HG02623 (cell line): ENCODE measurements around the gene TOMM20.
"Not testable (repeated sequence)": the region's sequence is repeated elsewhere in the genome, so short reads cannot be mapped to it uniquely, and the experiment has no call there.

ENCODE experiments used
- ATAC-seq: cut with Tn5 transposase; IDR thresholded peaks from one replicate; pipeline ENCODE4 v1.9.1; 2021; ENCODE audit warnings: moderate library complexity; ENCODE audit not compliant: unreplicated experiment

The TOMM20 gene

DNA sequence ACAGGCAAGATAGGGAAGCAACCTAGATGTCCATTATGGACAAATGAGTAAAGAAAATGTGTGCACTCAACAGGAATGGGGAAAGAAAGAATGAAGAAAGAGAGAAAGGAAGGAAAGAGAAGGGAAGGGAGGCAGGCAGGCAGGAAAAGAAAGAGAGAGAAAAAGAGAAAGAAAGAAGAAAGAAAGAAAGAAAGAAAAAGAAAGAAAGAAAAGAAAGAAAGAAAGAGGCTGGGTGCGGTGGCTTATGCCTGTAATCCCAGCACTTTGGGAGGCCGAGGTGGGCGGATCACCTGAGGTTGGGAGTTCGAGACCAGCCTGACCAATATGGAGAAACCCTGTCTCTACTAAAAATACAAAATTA lies 48.4 kb downstream of the TOMM20 start:
- ATAC-seq, result not testable (repeated sequence)

DNA sequence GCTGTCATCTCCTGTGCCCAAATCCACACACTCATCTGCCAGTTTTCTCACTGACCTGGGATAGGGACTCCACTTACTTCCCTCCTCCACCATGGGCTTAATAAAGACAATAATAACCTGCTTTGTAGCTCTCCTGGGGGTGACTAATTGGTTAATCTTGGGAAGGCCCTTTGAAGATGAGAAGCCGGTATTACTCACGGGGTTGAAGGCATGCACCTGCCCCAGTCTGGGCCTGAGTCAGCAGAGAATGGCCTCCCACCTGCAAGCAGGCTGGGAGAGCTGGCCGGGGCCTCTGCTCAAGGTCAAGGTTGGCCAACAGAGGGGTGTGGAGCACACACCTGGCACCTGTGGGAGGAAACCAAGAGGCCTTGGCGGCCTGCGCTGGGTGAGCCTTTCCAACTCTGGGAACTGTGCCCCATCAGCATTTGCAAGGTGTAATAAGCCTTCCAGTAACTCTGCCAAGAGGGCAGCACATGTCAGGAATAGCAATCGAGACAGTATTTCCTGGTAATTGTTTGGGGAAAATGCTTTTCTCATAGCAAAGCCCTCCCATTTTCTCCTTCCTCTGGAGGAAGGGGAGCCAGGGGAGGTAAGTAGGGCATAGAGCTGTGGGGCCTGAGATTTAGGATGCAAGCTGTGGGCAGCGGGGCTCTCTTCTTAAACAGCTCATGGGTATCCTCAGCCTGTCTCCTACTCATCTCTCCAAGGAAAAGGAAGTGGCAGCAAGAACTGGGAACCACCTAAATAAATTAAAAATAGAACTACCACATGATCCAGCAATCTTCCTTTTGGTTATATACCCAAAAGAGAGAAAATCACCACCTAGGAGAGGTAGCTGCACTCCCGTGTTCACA lies 49.0 kb downstream of the TOMM20 start:
- ATAC-seq, result no peak

GRCh38 chr1:235078480-235079381 lies 49.9 kb downstream of the TOMM20 start:
- ATAC-seq, result no peak

DNA sequence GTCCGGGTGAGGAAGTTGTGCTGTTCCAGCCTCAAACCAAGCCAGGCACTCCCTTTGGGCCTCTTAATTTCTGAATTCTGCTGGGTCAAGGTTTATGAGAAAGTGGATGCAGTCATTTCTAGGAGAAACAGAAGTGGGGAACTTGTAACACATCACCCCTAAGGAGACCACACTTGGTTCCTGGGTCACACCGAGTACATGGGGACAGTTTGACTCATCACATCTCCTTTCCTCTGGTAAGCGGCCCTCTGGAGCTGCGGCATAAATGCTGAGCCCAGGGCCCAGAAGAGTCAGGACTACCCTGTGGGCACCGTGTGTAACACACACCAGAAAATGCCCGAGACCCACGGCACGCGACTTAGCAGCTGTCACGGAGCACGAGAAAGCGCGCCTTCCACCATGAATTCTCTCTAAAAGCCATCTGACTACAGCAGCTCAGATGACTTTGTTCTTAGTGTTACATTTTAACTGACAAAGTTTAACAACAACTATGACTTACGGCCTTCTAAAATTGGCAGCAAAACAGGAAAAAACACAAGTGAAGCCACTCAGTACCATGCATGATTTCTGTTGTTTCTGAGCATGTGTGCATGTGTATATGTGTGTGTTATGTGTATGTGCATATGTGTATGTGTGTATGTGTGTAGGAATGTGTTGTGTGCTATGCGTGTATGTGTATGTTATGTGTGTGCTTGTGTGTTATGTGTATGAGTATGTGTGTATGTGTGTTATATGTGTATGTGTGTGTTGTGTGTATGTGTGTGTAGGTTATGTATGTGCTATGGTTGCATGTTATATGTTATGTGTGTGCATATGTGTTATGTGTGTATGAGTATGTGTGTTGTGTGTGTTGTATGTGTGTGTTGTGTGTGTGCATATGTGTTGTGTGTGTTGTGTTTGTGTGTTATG lies 50.8 kb downstream of the TOMM20 start:
- ATAC-seq, result no peak

GRCh38 chr1:235077163-235077540 lies 51.5 kb downstream of the TOMM20 start:
- ATAC-seq, result no peak

DNA sequence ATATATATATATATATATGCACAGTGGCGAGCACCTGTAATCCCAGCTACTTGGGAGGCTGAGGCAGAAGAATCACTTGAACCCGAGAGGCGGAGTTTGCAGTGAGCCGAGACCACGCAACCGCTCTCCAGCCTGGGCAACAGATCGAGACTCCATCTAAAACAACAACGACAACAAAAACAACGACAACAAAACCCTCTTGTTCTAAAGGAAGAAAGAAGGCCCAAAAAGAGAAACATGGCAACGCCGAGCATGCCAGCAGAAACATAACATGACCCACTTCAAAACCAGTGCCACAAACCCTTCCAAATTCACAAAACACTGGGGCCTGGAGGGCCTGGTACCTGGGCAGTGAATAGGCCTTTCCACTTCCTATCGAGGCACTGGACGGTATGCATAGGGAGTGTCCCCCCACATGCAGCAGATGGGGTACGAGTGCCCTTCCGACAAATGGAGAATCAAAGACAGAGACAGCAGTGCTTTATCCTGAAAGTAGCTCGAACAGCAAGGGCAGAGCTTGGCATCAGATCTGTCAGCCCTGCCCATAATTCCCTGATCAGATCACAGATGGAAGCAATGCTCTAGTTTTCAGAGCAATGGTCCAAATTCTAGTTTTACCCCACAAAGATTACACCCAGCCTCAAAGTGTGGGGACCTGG lies 52.0 kb downstream of the TOMM20 start:
- ATAC-seq, result no peak

DNA sequence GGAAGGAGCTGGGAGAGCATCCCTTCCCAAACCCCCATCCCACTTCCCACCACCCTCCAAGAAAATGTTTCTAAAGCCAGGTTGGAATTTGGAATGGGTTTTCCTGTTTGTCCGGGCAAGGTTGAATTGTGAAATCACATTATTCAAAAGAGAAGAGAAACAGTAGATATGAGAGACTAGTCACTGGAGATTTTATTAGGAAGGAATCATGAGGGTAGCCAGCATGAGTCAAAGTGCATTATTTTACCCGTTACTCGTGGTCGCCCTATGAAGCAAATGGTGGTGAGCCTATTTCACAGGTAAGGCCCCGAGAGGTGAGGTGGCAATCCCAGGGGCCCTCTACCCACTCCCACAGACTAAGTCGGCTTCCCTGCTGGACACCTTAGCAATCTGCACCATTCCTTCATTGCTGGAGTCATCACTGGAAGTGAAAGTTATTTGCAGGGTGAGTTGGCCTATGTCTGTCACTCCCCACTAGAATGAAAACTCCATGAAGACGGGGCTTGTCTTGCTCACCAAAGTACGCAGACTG lies 52.8 kb downstream of the TOMM20 start:
- no peak for ATAC-seq

- peak; percentile 56 for ATAC-seq
Observed at GRCh38 chr1:235075048-235075776, 53.4 kb downstream of the TOMM20 start.

- ATAC-seq, result peak; percentile 35
Observed at GRCh38 chr1:235074523-235075047, 54.1 kb downstream of the TOMM20 start.

- ATAC-seq, result no peak
Observed at GRCh38 chr1:235073968-235074522, 54.6 kb downstream of the TOMM20 start.

GRCh38 chr1:235073331-235073967 lies 55.2 kb downstream of the TOMM20 start:
- no peak for ATAC-seq

DNA sequence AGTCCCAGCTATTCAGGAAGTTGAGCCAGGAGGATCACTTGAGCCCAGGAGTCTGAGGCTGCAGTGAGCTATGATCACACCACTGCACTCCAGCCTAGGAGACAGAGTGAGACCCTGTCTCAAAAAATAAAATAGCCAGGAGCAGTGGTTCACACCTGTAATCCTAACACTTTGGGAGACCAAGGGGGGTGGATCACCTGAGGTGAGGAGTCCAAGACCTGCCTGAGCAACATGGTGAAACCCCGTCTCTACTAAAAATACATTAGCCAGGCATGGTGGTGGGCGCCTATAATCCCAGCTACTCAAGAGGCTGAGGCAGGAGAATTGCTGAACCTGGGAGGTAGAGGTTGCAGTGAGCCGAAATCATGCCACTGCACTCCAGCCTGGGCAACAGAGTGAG lies 56.1 kb downstream of the TOMM20 start:
- ATAC-seq, result not testable (repeated sequence)

- ATAC-seq, result no peak
Observed at GRCh38 chr1:235072096-235072495, 56.5 kb downstream of the TOMM20 start.

DNA sequence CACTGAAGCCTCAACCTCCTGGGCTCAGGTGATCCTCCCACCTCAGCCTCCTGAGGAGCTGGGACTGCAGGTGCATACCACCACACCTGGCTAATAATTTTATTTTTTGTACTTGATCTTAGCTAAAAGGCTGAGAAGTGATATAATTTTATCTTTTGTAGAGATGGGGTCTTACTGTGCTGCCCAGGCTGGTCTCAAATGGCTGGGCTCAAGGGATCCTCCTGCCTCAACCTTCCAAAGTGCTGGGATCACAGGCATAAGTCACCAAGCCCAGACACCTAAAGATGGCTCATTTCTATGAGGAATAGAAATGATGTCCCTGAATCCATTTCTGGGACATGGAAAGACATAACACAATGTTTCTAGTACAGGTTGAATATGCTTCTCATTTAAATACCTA lies 57.8 kb downstream of the TOMM20 start:
- no peak for ATAC-seq

GRCh38 chr1:235069577-235070563 lies 58.8 kb downstream of the TOMM20 start:
- ATAC-seq, result no peak

GRCh38 chr1:235069176-235069575 lies 59.5 kb downstream of the TOMM20 start:
- no peak for ATAC-seq
